ENCODE results near the gene ALPP.

GRCh38 chr2:232420463-232421188 is 42.1 kb downstream of the ALPP start:
- TF ChIP-seq CTCF (IDR thresholded peaks at IDR 0.05) = no peak
- TF ChIP-seq EP300 (IDR thresholded peaks at IDR 0.05; ENCODE audit: borderline replicate concordance in 1 of 2, low read depth in 1 of 2, low read length in 1 of 2) = no peak
- no peak for TF ChIP-seq EZH2phosphoT487 (IDR thresholded peaks at IDR 0.05; ENCODE audit: borderline replicate concordance, low read depth)
- TF ChIP-seq SIN3A (IDR thresholded peaks at IDR 0.05; ENCODE audit: borderline replicate concordance, low read depth, low read length) = no peak
- no peak for TF ChIP-seq YY1 (IDR thresholded peaks at IDR 0.05; ENCODE audit: low read depth)
- TF ChIP-seq FOXM1 (IDR thresholded peaks at IDR 0.05; ENCODE audit: low read depth) = no peak
